ENCODE data around the gene PRR20G.

- no peak for TF ChIP-seq CTCF (IDR thresholded peaks at IDR 0.05)
- TF ChIP-seq POLR2A (IDR thresholded peaks at IDR 0.05), result no peak
Measured at GRCh38 chr3:127266186-127266585, 21.7 kb downstream of the PRR20G start.
